GM19351 (cell line): ENCODE results near the gene SVIL.
A peak's percentile ranks its signal among the peaks of the same experiment; 100 is the strongest.
"Not testable (repeated sequence)": the region's sequence is repeated elsewhere in the genome, so short reads cannot be mapped to it uniquely, and the experiment has no call there.

Source experiments
- ATAC-seq: cut with Tn5 transposase; IDR thresholded peaks from one replicate; pipeline ENCODE4 v1.9.1; 2021; ENCODE audit warnings: mild to moderate bottlenecking, moderate library complexity; ENCODE audit not compliant: unreplicated experiment

SVIL gene

DNA sequence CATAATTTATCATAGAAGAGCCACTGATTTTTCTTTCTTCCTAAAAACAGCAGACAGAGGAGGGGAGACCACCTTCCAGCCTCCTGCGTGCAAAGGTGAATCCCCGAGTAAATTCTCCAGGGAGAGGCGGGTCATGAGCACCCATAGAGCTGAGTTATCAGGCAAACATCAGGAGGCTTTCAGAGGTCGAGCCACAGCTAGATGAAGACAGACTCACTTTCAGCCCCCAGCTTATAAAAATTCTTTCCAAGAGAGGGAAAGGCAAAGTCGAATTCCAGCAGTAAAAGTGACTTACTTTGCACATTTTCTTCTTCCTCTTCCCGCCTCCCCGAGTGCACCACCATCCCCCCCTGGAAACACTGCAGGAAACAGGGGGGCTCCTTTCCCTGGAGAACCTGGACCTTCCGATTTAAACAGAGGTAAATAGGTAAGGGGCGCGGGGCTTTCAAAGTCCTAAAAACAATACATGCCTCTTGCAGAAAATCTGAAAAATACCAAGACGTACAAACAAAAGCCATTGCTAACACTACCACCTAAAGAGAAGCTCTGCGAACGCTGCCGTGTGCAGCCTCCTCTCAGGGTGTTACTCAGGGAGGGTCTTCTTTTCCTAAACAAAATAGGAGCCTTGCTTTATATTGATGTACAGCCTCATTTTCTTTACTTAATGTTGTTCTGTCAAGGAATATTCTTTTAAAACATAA lies 163.8 kb downstream of the SVIL start:
- no peak for ATAC-seq

- ATAC-seq: no peak
These were observed 164.4 kb downstream of the SVIL start for GRCh38 chr10:29470355-29470705.

- no peak for ATAC-seq
These were observed 165.1 kb downstream of the SVIL start for GRCh38 chr10:29469481-29470354.

DNA sequence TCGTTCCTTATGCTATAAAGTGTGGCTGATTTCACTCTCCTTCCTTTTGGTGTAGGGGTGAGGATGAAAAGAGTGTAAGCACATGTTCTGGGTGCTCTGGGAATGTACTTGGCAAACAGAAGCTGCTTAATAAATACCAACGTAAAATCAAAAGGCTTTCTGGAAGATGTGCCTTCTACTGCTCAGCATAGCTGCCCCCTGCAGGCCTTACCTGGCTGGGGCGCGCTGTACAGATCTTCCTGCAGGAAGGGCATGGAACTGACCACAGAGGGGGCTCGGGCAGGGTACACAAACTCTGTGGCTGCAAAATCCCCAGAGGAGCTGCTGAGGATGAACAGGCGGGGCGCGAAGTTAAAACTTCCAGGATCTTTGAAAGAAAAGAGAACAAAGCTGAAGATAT lies 169.4 kb downstream of the SVIL start:
- ATAC-seq: no peak

DNA sequence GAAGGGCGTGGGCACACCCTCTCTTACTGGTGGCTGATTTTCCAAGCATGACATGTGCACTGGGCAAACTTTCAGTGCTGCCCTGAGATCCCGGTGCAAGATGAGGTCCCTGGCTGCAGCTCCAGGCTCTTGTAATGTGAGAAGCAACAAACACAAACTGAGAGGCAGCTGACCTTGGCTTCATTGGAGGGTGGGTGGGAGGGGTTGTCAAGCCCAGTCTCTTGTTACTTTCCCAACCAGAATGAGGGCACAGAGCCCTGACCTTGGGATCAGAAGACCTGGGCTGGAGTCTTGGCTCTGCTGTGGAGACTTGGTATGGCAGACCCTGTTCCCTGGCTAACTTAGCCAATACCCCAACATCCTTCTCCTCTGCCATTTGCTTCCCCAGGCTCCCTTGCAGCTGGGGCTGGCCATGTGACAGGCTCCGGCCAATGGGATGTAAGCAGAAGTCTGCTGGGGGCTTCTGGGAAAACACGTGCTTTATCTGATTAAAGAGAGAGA lies 170.1 kb downstream of the SVIL start:
- ATAC-seq: not testable (repeated sequence)

DNA sequence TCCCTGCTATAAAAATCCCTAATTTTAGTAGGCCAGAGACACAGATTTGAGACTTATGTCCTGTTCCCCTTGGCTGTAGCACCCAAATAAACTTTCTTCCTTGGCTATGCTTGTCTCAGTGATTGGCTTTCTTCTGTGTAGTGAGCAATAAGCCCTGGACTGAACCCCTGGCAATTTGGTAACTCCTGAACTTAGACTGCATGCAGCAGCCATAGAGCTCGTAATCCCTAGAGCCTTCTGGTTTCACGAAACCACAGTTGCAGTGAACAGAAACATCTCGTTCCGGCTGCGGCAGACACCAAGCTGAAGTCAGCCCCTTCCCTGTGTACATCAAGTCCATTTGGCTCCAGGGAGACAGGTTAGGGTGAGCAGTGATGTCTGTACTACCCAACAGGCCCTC lies 173.7 kb downstream of the SVIL start:
- ATAC-seq: no peak

- ATAC-seq: not testable (repeated sequence)
These were observed 176.6 kb downstream of the SVIL start for GRCh38 chr10:29458190-29458589.

- no peak for ATAC-seq
These were observed 179.7 kb downstream of the SVIL start for GRCh38 chr10:29455095-29455494.

DNA sequence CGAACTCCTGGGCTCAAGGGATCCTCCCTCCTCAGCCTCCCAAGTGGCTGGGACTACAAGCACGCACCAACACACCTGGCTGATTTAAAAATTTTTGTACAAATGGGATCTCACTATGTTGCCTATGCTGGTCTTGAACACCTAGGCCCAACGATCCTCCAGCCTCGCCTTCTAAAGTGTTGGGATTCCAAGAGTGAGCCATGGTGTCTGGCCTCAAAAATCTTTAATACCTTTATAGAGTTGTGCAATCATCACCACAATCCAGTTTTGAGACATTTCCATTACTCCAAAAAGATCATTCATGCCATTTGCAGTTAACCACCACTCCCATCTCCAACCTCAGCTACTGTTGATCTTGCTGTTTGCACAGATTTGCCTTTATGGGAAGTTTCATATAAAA lies 180.5 kb downstream of the SVIL start:
- no peak for ATAC-seq

GRCh38 chr10:29452546-29452945 lies 182.2 kb downstream of the SVIL start:
- no peak for ATAC-seq

DNA sequence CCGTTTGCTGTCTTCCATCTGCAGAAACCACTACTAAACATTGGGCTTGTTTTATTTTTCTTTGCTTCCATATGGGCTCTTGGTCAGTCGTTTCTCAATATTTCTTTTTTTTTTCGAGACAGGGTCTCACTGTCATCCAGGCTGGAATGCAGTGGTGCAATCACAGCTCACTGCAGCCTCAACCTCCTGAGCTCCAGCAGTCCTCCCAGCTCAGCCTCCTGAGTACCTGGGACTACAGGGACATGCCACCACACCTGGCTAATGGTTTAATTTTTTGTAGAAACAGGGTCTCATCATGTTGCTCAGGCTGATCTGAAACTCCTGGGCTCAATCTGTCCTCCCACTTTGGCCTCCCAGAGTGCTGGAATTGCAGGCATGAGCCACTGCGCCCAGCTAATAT lies 182.8 kb downstream of the SVIL start:
- ATAC-seq: no peak

DNA sequence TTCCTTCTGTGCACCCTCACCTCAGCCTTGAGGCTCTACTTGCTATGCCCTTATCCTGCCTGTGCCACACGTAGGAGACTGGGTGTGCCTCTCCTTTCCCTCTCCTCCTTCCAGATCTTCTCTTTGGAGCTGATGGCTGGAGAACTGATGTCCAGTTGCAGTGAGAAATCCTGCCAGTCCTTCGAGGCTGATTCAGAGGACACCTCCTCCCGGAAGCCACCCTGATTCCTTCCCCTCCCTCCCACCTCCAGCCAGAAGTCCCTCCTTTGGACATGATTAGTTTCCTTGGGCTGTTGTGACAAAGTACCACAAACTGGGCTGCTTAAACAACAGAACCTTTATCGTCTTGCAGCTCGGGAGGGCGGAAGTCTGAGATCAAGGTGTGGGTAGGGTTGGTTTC lies 184.4 kb downstream of the SVIL start:
- ATAC-seq: no peak

- peak; percentile 90 for ATAC-seq
These were observed 185.8 kb downstream of the SVIL start for GRCh38 chr10:29448756-29449592.

DNA sequence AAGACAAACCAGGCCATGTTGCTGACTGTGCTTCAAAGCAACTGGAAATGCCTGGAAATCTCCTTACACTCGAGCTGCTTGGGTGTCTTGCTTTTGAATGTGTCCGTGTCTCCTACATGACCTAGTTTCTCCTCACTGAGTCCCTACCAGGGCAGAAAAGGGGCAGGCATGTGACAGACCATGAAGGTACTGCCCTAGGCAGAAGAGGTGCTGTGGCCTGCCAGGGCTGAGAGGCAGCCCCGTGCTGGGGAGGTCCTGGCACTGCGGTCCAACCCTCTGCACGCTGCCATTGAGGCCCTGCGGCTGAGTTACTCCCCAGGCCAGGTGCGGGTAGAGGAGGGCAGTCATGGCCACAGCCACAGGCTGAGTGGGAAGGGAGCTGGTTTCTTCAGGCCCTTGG lies 186.6 kb downstream of the SVIL start:
- ATAC-seq: no peak

GRCh38 chr10:29446327-29446726 lies 188.4 kb downstream of the SVIL start:
- no peak for ATAC-seq

- no peak for ATAC-seq
These were observed 190.8 kb downstream of the SVIL start for GRCh38 chr10:29443745-29444523.

GRCh38 chr10:29440981-29441380 lies 193.8 kb downstream of the SVIL start:
- no peak for ATAC-seq

GRCh38 chr10:29439005-29439404 lies 195.8 kb downstream of the SVIL start:
- not testable (repeated sequence) for ATAC-seq

GRCh38 chr10:29438271-29438670 lies 196.5 kb downstream of the SVIL start:
- no peak for ATAC-seq

DNA sequence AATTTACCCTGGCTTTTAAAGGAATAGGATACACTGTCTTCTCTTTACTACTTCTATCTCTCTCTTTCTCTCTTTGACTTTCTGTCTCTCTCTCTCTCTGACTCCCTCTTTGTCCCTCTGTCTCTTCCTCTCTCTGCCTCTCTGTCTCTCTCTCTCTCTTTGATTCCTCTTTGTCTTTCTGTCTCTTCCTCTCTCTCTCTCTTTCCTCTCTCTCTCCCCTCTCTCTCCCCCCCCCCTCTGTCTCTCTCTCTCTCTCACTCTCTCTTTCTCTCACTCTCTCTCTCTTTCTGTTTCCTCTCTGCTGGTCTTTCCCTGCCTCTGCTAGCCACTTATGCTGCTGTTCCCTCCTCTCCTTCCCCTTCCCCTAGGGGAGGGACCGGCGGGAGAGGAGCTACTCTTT lies 196.9 kb downstream of the SVIL start:
- ATAC-seq: no peak
